Skeletal muscle cell (primary cell): ENCODE data around the gene STARD3.
"Not testable (repeated sequence)": the region's sequence is repeated elsewhere in the genome, so short reads cannot be mapped to it uniquely, and the experiment has no call there.

ENCODE experiments used
- DNase-seq: peaks from one replicate; pipeline ENCODE4 v3.0.0-alpha.2; 2010; ENCODE audit warnings: low read depth
- H3K4me3 ChIP-seq: 2 replicates; pipeline ENCODE4 v1.5.1; 2011; ENCODE audit warnings: low read depth, mild to moderate bottlenecking, control low read depth, low read length, moderate library complexity

STARD3 gene

GRCh38 chr17:39636927-39637736 is at the start of gene STARD3:
Gene STARD3, plus strand, starts transcription at chr17:39637144. Its CDS starts 16,388 bp downstream, at chr17:39653532.
- DNase-seq: peak; percentile 56
- H3K4me3 ChIP-seq: peak within 1 kb of the TSS; percentile 87

- DNase-seq, H3K4me3 ChIP-seq: not testable (repeated sequence)
Measured at GRCh38 chr17:39590180-39590579, 46.8 kb upstream of the STARD3 start.

- H3K4me3 ChIP-seq: no peak overlapping the region
- DNase-seq: peak; percentile 3
Measured at GRCh38 chr17:39591958-39592954, 44.7 kb upstream of the STARD3 start.

GRCh38 chr17:39593371-39593770 is 43.6 kb upstream of the STARD3 start:
- DNase-seq: no peak
- no peak overlapping the region for H3K4me3 ChIP-seq

DNA sequence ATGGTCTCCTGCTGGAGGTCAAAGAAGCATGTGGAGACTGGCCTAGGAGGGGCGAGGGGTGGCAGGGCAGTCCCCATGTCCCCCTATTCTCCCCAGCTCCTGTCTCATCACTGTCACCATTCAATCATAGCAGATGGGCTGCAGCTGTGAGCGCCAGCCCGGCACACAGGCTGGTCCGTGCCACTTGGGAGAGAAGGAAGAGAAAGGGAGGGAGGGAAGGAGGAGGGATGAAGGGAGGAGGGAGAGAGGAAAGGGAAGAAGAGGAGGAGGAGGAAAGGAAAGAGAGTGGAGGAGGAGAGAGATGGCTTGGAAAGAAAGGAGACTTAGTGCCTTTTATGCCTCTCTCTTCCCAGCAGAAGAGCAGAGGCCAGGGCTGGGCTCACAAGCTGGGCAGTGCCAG is 41.6 kb upstream of the STARD3 start:
- DNase-seq: no peak
- no peak overlapping the region for H3K4me3 ChIP-seq

GRCh38 chr17:39595928-39596510 is 40.9 kb upstream of the STARD3 start:
- no peak overlapping the region for H3K4me3 ChIP-seq

DNA sequence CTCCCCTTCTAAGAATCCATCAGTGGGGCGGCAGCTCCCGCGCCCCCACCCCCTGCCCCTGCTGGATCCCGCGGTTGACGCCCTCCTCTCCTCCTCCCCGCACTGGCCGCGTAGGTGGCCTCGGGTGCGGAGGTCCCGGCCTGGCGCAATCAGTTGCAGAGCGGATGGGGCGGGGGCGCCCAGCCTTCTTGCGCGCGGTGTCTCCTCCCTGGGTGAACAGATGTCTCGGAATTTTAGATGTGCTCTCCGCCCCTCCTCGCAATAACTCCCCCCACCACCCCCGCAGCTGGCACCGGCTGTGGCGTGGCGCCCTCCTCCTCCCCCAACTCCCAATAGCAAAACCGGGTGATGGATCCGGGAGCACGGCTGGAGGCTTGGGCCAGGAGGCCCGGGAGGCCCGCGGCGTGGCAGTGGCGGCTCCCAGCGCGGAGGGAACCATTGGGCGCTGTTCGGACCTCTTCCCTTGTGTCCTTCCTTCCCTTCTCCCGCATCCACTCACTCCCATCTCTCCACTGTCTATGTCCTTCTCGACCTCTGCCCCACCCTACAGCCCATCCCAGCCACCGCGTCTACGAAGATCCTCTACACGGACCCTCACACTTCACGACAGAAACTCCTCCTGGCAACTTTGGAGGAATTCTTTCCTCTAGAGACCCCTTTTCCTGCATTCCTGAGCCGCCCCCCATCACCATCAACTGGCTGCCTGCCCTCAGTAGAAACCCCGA is 40.2 kb upstream of the STARD3 start:
- H3K4me3 ChIP-seq: no peak overlapping the region

More at GRCh38 chr17:39595928-39596510, 40.9 kb upstream of the STARD3 start:
- DNase-seq: no peak

GRCh38 chr17:39597372-39598046 is 39.4 kb upstream of the STARD3 start:
- DNase-seq: no peak
- no peak overlapping the region for H3K4me3 ChIP-seq

More for the DNA sequence above, 40.2 kb upstream of the STARD3 start:
- DNase-seq: no peak

- no peak overlapping the region for H3K4me3 ChIP-seq
Measured at GRCh38 chr17:39598047-39598481, 38.9 kb upstream of the STARD3 start.

DNA sequence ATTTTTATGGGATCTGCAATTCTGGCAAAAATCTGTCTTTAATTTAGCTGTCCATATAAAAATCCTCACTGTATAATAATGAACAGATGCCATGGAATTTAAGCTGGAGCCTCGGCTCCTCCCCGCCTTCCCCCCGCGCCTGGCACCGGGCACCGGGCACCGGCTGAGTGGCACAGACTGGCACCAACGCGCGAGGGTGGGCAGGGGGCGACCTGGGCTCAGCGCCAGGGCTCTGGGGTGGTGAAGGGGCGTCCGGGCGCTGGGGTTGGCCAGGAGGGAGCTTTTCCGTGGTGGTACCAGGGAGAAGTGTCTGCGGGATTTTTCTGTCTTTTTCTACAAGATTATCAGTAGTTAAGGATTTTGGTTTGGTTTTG is 38.3 kb upstream of the STARD3 start:
- H3K4me3 ChIP-seq: no peak overlapping the region
- no peak for DNase-seq

More at GRCh38 chr17:39598047-39598481, 38.9 kb upstream of the STARD3 start:
- DNase-seq: no peak

DNA sequence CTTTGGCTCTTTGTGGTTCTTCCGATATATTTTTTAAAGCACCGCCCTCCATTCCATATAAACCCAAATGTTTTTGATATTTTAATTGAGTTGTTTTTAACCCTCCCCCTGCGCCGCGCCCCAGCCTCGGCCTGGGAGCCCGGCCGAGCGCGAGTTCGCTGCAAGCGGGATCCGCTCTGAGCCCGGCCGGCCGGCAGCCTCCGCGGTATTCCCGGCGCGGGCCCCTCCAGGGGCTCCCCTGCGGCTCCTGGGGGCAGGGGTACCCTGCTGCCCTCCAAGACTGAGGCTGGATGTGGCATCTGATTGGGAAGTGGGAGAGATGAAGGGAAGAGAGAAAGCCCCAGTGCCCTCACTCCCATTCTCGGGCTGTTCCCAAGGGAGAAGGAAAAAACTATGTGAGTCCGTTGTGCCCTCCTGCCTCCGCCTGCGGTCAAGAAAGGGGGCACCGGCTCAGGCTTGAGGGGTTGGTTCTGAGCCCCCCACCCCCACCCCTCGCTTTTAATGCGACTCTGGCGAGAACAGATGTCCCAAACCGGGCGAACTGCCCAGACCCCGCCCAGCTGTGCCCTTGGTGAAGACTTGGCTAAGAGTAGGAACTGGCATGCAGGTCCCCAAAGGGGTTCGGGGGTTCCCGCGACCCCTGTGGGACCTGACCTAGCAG is 37.8 kb upstream of the STARD3 start:
- H3K4me3 ChIP-seq: no peak overlapping the region
- no peak for DNase-seq

- H3K4me3 ChIP-seq: no peak overlapping the region
- no peak for DNase-seq
Measured at GRCh38 chr17:39599665-39600231, 37.2 kb upstream of the STARD3 start.

DNA sequence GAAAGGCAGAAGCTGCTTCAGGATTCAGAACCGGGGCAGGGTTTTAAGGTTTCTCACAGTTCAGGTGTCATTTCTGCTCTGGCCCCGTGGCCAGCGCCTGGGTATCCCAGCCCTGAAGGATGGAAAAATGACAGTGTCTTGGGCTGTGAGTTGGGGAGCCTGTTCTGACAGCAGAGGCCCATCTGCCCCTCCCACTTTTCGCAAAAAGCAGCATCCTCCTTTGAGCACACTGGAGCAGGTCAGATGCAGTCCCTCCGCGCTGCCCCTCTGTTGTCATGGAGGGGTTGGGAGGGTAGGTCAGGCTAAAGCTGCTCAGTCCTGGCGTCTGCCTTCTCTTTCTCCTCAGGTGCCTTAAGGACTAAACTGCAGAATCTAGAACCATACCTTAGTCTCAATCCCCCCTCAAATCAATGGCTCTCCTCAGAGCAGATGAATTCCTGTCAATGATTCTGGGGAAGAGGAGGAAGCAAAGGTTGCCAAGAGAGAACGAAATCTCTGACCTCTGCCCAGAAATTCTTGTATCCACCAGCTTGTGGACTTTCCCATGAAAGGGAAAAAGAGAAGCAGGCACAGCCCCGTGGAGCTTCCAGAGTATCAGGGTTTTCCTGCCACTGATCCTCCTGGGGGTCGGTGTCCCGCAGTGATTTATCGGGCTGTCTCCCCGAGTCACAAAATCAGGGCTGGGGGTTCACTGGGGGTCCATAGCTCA is 36.5 kb upstream of the STARD3 start:
- DNase-seq: no peak
- no peak overlapping the region for H3K4me3 ChIP-seq

- no peak for DNase-seq
Measured at GRCh38 chr17:39600997-39601597, 35.8 kb upstream of the STARD3 start.

GRCh38 chr17:39601758-39602532 is 35.0 kb upstream of the STARD3 start:
- H3K4me3 ChIP-seq: no peak overlapping the region
- no peak for DNase-seq

More at GRCh38 chr17:39600997-39601597, 35.8 kb upstream of the STARD3 start:
- no peak overlapping the region for H3K4me3 ChIP-seq
